ENCODE measurements around the gene MRPS33.

GRCh38 chr7:140977741-140978140 lies 37.0 kb downstream of the MRPS33 start:
- TF ChIP-seq GATA2 (IDR thresholded peaks at IDR 0.05; ENCODE audit: low read depth, low read length) (no peak), GATA3 (IDR thresholded peaks at IDR 0.05; ENCODE audit: low read depth, low read length) (no peak)

Measured in SH-SY5Y (cell line).